ENCODE results near the gene NECAP2.
"Not testable (repeated sequence)": the region's sequence is repeated elsewhere in the genome, so short reads cannot be mapped to it uniquely, and the experiment has no call there.

The NECAP2 gene

DNA sequence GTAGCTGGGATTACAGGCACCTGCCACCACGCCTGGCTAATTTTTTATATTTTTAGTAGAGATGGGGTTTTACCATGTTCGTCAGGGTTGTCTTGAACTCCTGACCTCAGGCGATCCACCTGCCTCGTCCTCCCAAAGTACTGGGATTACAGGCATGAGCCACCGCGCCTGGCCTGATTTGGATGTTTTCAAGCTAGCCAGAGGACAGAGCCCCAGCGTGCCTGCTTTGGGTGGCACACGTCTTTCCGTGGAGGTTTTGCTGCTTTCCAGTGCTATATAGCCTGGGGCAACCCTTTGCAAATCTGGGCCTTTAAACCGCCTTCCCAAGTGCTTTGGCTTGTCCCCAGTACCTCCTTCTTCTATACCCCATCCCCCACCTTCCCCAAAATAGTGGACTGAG, 15.6 kb downstream of the NECAP2 start:
- H2BK5ac ChIP-seq (ENCODE audit: low read depth, low read length, poor library complexity); H3K9me3 ChIP-seq (ENCODE audit: insufficient read depth, low read depth, low read length); H3K14ac ChIP-seq (ENCODE audit: low read length); H3K27ac ChIP-seq (ENCODE audit: low read depth, low read length); H4K8ac ChIP-seq (ENCODE audit: low read depth, low read length); H3K18ac ChIP-seq (ENCODE audit: low read length); H3K4me1 ChIP-seq (ENCODE audit: control insufficient read depth in 1 of 2, insufficient read depth in 2 of 2, low read length in 2 of 2); H3K27me3 ChIP-seq (ENCODE audit: insufficient read depth, low read length); H2BK120ac ChIP-seq (ENCODE audit: insufficient read depth, low read length, poor library complexity); DNase-seq; H3K23ac ChIP-seq (ENCODE audit: low read length); H4K12ac ChIP-seq (ENCODE audit: low read depth, low read length); H3K4me2 ChIP-seq (ENCODE audit: low read length); H2AK5ac ChIP-seq (ENCODE audit: low read length); H4K91ac ChIP-seq (ENCODE audit: low read depth, low read length); H3K4me3 ChIP-seq (ENCODE audit: low read depth, low read length); H3K9ac ChIP-seq (ENCODE audit: low read length); H3K79me2 ChIP-seq (ENCODE audit: control insufficient read depth, insufficient read depth, low read length, poor library complexity); H3K79me1 ChIP-seq (ENCODE audit: low read length); H3K4ac ChIP-seq (ENCODE audit: low read depth, low read length); H2AFZ ChIP-seq (ENCODE audit: insufficient read depth, low read length, poor library complexity); H2BK12ac ChIP-seq (ENCODE audit: low read length): not testable (repeated sequence)
- no CpG with 5 or more reads among the region's 10 CpGs for WGBS (ENCODE audit: extremely low coverage, insufficient coverage, insufficient read length)
- peaks cover 64 to 65% of the 10 kb centered on the region in 2 experiments for H3K36me3 ChIP-seq (ENCODE audit: control insufficient read depth in 1 of 2, insufficient read depth in 2 of 2, low read length in 2 of 2)

DNA sequence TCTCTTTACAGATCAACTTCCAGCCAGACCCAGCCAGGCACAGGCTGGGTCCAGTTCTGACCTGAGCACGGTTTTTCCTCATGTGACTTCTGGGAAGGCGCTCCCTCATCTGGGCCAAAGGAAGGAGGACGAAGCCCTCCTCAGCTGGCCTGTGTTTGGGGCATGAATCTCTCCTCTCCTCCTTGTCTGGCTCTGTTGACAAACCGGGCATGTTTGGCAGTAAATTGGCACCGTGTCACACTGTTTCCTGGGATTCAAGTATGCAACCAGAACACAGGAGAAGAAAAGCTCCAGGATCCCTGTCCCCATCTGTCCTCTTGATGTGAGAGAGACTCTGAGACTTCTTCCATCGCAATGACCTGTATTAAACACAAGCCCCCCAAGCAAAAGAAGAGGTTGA, 18.3 kb downstream of the NECAP2 start:
- H3K4ac ChIP-seq (ENCODE audit: low read depth, low read length), result no peak overlapping the region
- peaks cover 2 to 10% of the 10 kb centered on the region in 2 experiments for H3K4me1 ChIP-seq (ENCODE audit: control insufficient read depth in 1 of 2, insufficient read depth in 2 of 2, low read length in 2 of 2)
- no CpG with 5 or more reads among the region's 6 CpGs for whole genome bisulfite sequencing (ENCODE audit: extremely low coverage, insufficient coverage, insufficient read length)
- no peak overlapping the region for H2BK12ac ChIP-seq (ENCODE audit: low read length)
- no peak for DNase-seq
- no peak overlapping the region for H2AK5ac ChIP-seq (ENCODE audit: low read length)
- no peak overlapping the region for H3K9ac ChIP-seq (ENCODE audit: low read length)
- no peak overlapping the region for H3K23ac ChIP-seq (ENCODE audit: low read length)
- no peak overlapping the region for H3K27ac ChIP-seq (ENCODE audit: low read depth, low read length)
- H2BK120ac ChIP-seq (ENCODE audit: insufficient read depth, low read length, poor library complexity), result no peak overlapping the region
- H2BK5ac ChIP-seq (ENCODE audit: low read depth, low read length, poor library complexity), result no peak overlapping the region
- H3K14ac ChIP-seq (ENCODE audit: low read length), result no peak overlapping the region
- H4K91ac ChIP-seq (ENCODE audit: low read depth, low read length), result no peak overlapping the region
- H3K4me2 ChIP-seq (ENCODE audit: low read length), result no peak overlapping the region
- H3K27me3 ChIP-seq (ENCODE audit: insufficient read depth, low read length), result no peaks in the 10 kb centered on the region
- H3K79me1 ChIP-seq (ENCODE audit: low read length), result no peaks in the 10 kb centered on the region
- no peak overlapping the region for H4K8ac ChIP-seq (ENCODE audit: low read depth, low read length)
- no peak overlapping the region for H3K18ac ChIP-seq (ENCODE audit: low read length)
- H3K9me3 ChIP-seq (ENCODE audit: insufficient read depth, low read depth, low read length), result peaks cover 2% of the 10 kb centered on the region
- H3K4me3 ChIP-seq (ENCODE audit: low read depth, low read length), result no peak overlapping the region
- H3K79me2 ChIP-seq (ENCODE audit: control insufficient read depth, insufficient read depth, low read length, poor library complexity), result no peaks in the 10 kb centered on the region
- no peak overlapping the region for H4K12ac ChIP-seq (ENCODE audit: low read depth, low read length)
- H3K36me3 ChIP-seq (ENCODE audit: control insufficient read depth in 1 of 2, insufficient read depth in 2 of 2, low read length in 2 of 2), result peaks cover 51% of the 10 kb centered on the region in 2 experiments
- H2AFZ ChIP-seq (ENCODE audit: insufficient read depth, low read length, poor library complexity), result no peak overlapping the region

DNA sequence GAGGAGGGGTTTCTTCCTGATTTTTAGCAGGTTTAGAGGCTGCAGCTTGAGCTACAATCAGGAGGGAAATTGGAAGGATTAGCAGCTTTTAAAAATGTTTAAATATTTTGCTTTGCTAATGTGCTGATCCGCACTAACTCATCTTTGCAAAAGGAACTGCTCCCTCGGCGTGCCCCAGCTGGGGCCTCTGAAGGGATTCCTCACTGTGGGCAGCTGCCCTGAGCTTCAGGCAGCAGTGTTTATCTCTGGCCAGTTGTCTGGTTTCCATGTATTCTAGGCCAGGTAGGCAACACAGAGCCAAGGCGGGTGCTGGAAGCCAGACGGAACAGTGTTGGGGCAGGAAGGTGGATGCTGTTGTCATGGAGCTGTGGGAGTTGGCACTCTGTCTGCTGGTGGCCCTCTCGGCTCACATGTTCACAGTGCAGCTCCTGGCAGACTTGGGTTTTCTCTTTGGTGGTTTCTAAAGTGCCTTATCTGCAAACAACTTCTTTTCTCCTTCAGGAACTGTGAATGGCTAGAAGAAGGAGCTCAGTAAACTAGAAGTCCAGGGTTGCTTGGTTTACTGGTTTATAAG, 18.9 kb downstream of the NECAP2 start:
- Histone ChIP-seq H2BK12ac (ENCODE audit: low read length) (no peak overlapping the region), H4K8ac (ENCODE audit: low read depth, low read length) (no peak overlapping the region), H3K14ac (ENCODE audit: low read length) (no peak overlapping the region), H3K79me1 (ENCODE audit: low read length) (no peaks in the 10 kb centered on the region), H3K4ac (ENCODE audit: low read depth, low read length) (no peak overlapping the region), H4K12ac (ENCODE audit: low read depth, low read length) (no peak overlapping the region), H3K79me2 (ENCODE audit: control insufficient read depth, insufficient read depth, low read length, poor library complexity) (no peaks in the 10 kb centered on the region), H3K36me3 (ENCODE audit: control insufficient read depth in 1 of 2, insufficient read depth in 2 of 2, low read length in 2 of 2) (peaks cover 46 to 49% of the 10 kb centered on the region in 2 experiments), H2BK5ac (ENCODE audit: low read depth, low read length, poor library complexity) (no peak overlapping the region), H3K4me2 (ENCODE audit: low read length) (no peak overlapping the region), H3K18ac (ENCODE audit: low read length) (no peak overlapping the region), H3K27me3 (ENCODE audit: insufficient read depth, low read length) (no peaks in the 10 kb centered on the region), H3K23ac (ENCODE audit: low read length) (no peak overlapping the region), H3K9ac (ENCODE audit: low read length) (no peak overlapping the region), H3K4me1 (ENCODE audit: control insufficient read depth in 1 of 2, insufficient read depth in 2 of 2, low read length in 2 of 2) (peaks cover 2 to 10% of the 10 kb centered on the region in 2 experiments), H2AFZ (ENCODE audit: insufficient read depth, low read length, poor library complexity) (no peak overlapping the region), H3K27ac (ENCODE audit: low read depth, low read length) (no peak overlapping the region), H3K4me3 (ENCODE audit: low read depth, low read length) (no peak overlapping the region), H2BK120ac (ENCODE audit: insufficient read depth, low read length, poor library complexity) (no peak overlapping the region), H2AK5ac (ENCODE audit: low read length) (no peak overlapping the region), H4K91ac (ENCODE audit: low read depth, low read length) (no peak overlapping the region), H3K9me3 (ENCODE audit: insufficient read depth, low read depth, low read length) (peaks cover 2% of the 10 kb centered on the region)
- no CpG with 5 or more reads among the region's 6 CpGs for WGBS (ENCODE audit: extremely low coverage, insufficient coverage, insufficient read length)
- DNase-seq, result no peak

DNA sequence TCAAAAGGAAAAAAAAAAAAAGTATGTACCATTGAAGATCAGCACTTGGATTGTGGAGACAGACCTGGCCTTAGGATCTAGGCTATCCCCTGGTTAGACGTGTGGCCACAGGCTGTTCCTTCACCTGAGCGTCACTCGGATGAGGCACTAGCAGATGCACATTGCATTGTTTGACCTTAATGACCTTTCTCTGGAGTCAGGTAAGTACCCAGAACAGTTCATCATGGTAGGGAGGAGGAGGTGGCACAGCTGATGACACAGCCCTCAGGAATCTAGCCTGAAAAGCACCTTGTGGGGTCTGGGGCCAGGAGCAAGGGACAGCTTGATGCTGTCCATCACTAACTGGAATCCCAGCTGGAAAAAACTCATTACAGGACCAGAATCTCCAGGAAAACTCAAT, 21.2 kb downstream of the NECAP2 start:
- peaks cover 2% of the 10 kb centered on the region for H3K9me3 ChIP-seq (ENCODE audit: insufficient read depth, low read depth, low read length)
- H3K79me2 ChIP-seq (ENCODE audit: control insufficient read depth, insufficient read depth, low read length, poor library complexity), result no peaks in the 10 kb centered on the region
- H2BK120ac ChIP-seq (ENCODE audit: insufficient read depth, low read length, poor library complexity), result no peak overlapping the region
- peak; percentile 27 to 59 for DNase-seq
- peaks cover 2 to 10% of the 10 kb centered on the region in 2 experiments for H3K4me1 ChIP-seq (ENCODE audit: control insufficient read depth in 1 of 2, insufficient read depth in 2 of 2, low read length in 2 of 2)
- no peak overlapping the region for H3K14ac ChIP-seq (ENCODE audit: low read length)
- H3K23ac ChIP-seq (ENCODE audit: low read length), result no peak overlapping the region
- H4K8ac ChIP-seq (ENCODE audit: low read depth, low read length), result no peak overlapping the region
- H3K27me3 ChIP-seq (ENCODE audit: insufficient read depth, low read length), result no peaks in the 10 kb centered on the region
- no peak overlapping the region for H2BK12ac ChIP-seq (ENCODE audit: low read length)
- no peak overlapping the region for H2BK5ac ChIP-seq (ENCODE audit: low read depth, low read length, poor library complexity)
- no peaks in the 10 kb centered on the region for H3K79me1 ChIP-seq (ENCODE audit: low read length)
- no peak overlapping the region for H3K18ac ChIP-seq (ENCODE audit: low read length)
- H3K4me3 ChIP-seq (ENCODE audit: low read depth, low read length), result no peak overlapping the region
- H4K91ac ChIP-seq (ENCODE audit: low read depth, low read length), result no peak overlapping the region
- H3K9ac ChIP-seq (ENCODE audit: low read length), result no peak overlapping the region
- H3K27ac ChIP-seq (ENCODE audit: low read depth, low read length), result no peak overlapping the region
- H4K12ac ChIP-seq (ENCODE audit: low read depth, low read length), result no peak overlapping the region
- peaks cover 29 to 31% of the 10 kb centered on the region in 2 experiments for H3K36me3 ChIP-seq (ENCODE audit: control insufficient read depth in 1 of 2, insufficient read depth in 2 of 2, low read length in 2 of 2)
- no CpG with 5 or more reads among the region's 3 CpGs for WGBS (ENCODE audit: extremely low coverage, insufficient coverage, insufficient read length)
- H2AK5ac ChIP-seq (ENCODE audit: low read length), result no peak overlapping the region
- no peak overlapping the region for H2AFZ ChIP-seq (ENCODE audit: insufficient read depth, low read length, poor library complexity)
- H3K4ac ChIP-seq (ENCODE audit: low read depth, low read length), result no peak overlapping the region
- no peak overlapping the region for H3K4me2 ChIP-seq (ENCODE audit: low read length)

All from trophoblast cell (in vitro differentiated cells and primary cell).